ENCODE measurements around the gene KCMF1. TPM values are rescaled to one million over a fixed set of nuclear protein-coding genes. Genes with fewer than 3 reads are reported as not detected.

The KCMF1 gene
- polyA plus RNA-seq, 2 of the 4 experiments (the other 2 are of a cell fraction) = 77.8 to 221 TPM

GRCh38 chr2:84923009-84923408, 48.0 kb upstream of the KCMF1 start:
- ATAC-seq (no peak), FAIRE-seq (no peak), DNase-seq (ENCODE audit: low read depth in 1 of 2, low spot score in 1 of 2) (no peak)
- TF ChIP-seq TP53 (CRISPR knock-in tag; IDR thresholded peaks at IDR 0.05) (no peak), CEBPB (IDR thresholded peaks at IDR 0.05) (no peak), BCL3 (IDR thresholded peaks at IDR 0.05) (no peak), JUNB (IDR thresholded peaks at IDR 0.05) (no peak), FOSB (CRISPR knock-in tag; IDR thresholded peaks at IDR 0.05) (no peak), MYC (IDR thresholded peaks at IDR 0.05; ENCODE audit: borderline replicate concordance, low read length) (no peak), RAD21 (conservative IDR thresholded peaks at IDR 0.05 in 1 of 2, IDR thresholded peaks at IDR 0.05 in 1 of 2) (no peak), MAZ (IDR thresholded peaks at IDR 0.05; ENCODE audit: borderline replicate concordance, low read depth, low read length) (no peak), NR3C1 (IDR thresholded peaks at IDR 0.05) (no peak), EHMT2 (IDR thresholded peaks at IDR 0.05; ENCODE audit: low read depth) (no peak), ELK1 (IDR thresholded peaks at IDR 0.05; ENCODE audit: low read depth, low read length) (no peak), RCOR1 (IDR thresholded peaks at IDR 0.05; ENCODE audit: low read depth, low read length) (no peak), CHD2 (IDR thresholded peaks at IDR 0.05; ENCODE audit: low read length, partially characterized antibody) (no peak), ZSCAN20 (CRISPR knock-in tag; IDR thresholded peaks at IDR 0.05) (no peak), RNF2 (IDR thresholded peaks at IDR 0.05; ENCODE audit: borderline replicate concordance, low read depth) (no peak), TFCP2L1 (CRISPR knock-in tag; IDR thresholded peaks at IDR 0.05) (no peak), MAFK (IDR thresholded peaks at IDR 0.05; ENCODE audit: partially characterized antibody) (no peak), EP300 (IDR thresholded peaks at IDR 0.05) (no peak)
- Histone ChIP-seq H3K9me3 (no peaks in the 10 kb centered on the region), H3K4me1 (peaks cover 47% of the 10 kb centered on the region), H3K4me2 (no peak overlapping the region), H3K4me3 (no peak overlapping the region), H3K27ac (peak overlapping the region; percentile 31 to 71; a peak in 4 of 6 replicates)
- POLR2A ChIA-PET = interaction anchor here (0.6 to 6.7 kb wide), 2 partner anchors 17 to 21 kb away, joined by 4 to 131 read pairs; partner anchors contain the start of gene TMSB10
- CTCF ChIA-PET = interaction anchor here (0.6 to 11.3 kb wide), 6 partner anchors 16 to 378 kb away, joined by 3 to 178 read pairs (median 3); partner anchors contain the start of gene TMSB10

GRCh38 chr2:84924173-84925106, 46.5 kb upstream of the KCMF1 start:
- peaks cover 36% of the 10 kb centered on the region for H3K4me1 ChIP-seq
- CTCF ChIA-PET = interaction anchor here (1.0 to 11.3 kb wide), 22 partner anchors 9 to 472 kb away, joined by 3 to 260 read pairs (median 13); partner anchors contain the start of gene TMSB10
- ATAC-seq (peak; percentile 9 to 46; a peak in 3 of 6 replicates), DNase-seq (ENCODE audit: low read depth in 1 of 2, low spot score in 1 of 2) (peak in 1 of 2 experiments; percentile 97), FAIRE-seq (no peak)
- 8% methylated on average over 9 of the region's 9 CpGs for WGBS (ENCODE audit: missing lambda C conversion rate)
- peak overlapping the region; percentile 91 to 93 for H3K27ac ChIP-seq
- peak overlapping the region; percentile 32 for H3K4me3 ChIP-seq
- POLR2A ChIA-PET = interaction anchor here (1.2 to 6.7 kb wide), 5 partner anchors 18 to 46 kb away, joined by 3 to 131 read pairs (median 18); partner anchors contain the start of genes KCMF1 and TMSB10
- H3K4me2 ChIP-seq = peak overlapping the region; percentile 76
- no peaks in the 10 kb centered on the region for H3K9me3 ChIP-seq
- TF ChIP-seq MAX (IDR thresholded peaks at IDR 0.05) = no peak
- TF ChIP-seq CTCF (IDR thresholded peaks at IDR 0.05) = no peak
- no peak for TF ChIP-seq TP53 (CRISPR knock-in tag; IDR thresholded peaks at IDR 0.05)
- no peak for TF ChIP-seq EHF (CRISPR knock-in tag; IDR thresholded peaks at IDR 0.05)
- TF ChIP-seq ESRRA (IDR thresholded peaks at IDR 0.05; ENCODE audit: borderline replicate concordance, low read length) = no peak
- TF ChIP-seq RNF2 (IDR thresholded peaks at IDR 0.05; ENCODE audit: borderline replicate concordance, low read depth) = no peak
- no peak for TF ChIP-seq CBX8 (IDR thresholded peaks at IDR 0.05)
- no peak for TF ChIP-seq E2F6 (IDR thresholded peaks at IDR 0.05; ENCODE audit: borderline replicate concordance, low read depth)
- TF ChIP-seq HMGXB4 (CRISPR knock-in tag; IDR thresholded peaks at IDR 0.05; ENCODE audit: borderline replicate concordance) = no peak
- TF ChIP-seq NPAS2 (CRISPR knock-in tag; IDR thresholded peaks at IDR 0.05; ENCODE audit: borderline replicate concordance) = no peak
- TF ChIP-seq RCOR1 (IDR thresholded peaks at IDR 0.05; ENCODE audit: low read depth, low read length) = no peak
- TF ChIP-seq SMC3 (IDR thresholded peaks at IDR 0.05) = no peak
- no peak for TF ChIP-seq NR3C1 (IDR thresholded peaks at IDR 0.05)
- TF ChIP-seq RARB (CRISPR knock-in tag; IDR thresholded peaks at IDR 0.05) = 0 out of 2 replicates have a peak, but pooled peaks have one; percentile 67
- no peak for TF ChIP-seq TFCP2L1 (CRISPR knock-in tag; IDR thresholded peaks at IDR 0.05)
- peak; percentile 15; the same call in 1 of the 2 replicates for TF ChIP-seq HOXA7 (CRISPR knock-in tag; IDR thresholded peaks at IDR 0.05)
